ENCODE data around the gene GBE1. TPM values are rescaled to one million over a fixed set of nuclear protein-coding genes. Genes with fewer than 3 reads are reported as not detected.
A peak's percentile ranks its signal among the peaks of the same experiment; 100 is the strongest.

Gene GBE1
- polyA plus RNA-seq, 1 experiment: 37.0 TPM

DNA sequence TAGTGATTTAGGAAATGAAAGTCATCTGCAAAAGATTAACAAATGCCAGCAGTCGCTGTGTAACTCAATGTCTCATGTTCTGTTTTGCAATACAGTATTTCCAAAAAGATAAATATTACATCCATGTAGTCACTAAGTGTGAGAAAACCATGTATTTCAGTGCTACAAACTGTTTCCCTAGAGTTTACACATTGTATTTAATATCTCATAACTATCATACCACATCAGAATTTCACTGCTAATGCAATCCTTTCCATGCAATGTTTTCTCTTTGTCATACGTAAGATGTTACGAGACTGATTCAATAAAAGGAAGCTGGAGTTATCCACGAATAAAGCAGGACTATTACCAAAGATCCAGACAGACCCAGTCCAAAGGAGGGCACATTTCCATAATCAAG is 269.4 kb downstream of the GBE1 start:
- Histone ChIP-seq H3K27me3 (ENCODE audit: control insufficient read depth, insufficient read depth, low read length) (no peaks in the 10 kb centered on the region), H3K4me3 (ENCODE audit: low read depth, low read length) (no peak overlapping the region), H3K36me3 (ENCODE audit: control insufficient read depth, insufficient read depth, low read length) (peaks cover 1% of the 10 kb centered on the region)
- TF ChIP-seq, protein P1, sequence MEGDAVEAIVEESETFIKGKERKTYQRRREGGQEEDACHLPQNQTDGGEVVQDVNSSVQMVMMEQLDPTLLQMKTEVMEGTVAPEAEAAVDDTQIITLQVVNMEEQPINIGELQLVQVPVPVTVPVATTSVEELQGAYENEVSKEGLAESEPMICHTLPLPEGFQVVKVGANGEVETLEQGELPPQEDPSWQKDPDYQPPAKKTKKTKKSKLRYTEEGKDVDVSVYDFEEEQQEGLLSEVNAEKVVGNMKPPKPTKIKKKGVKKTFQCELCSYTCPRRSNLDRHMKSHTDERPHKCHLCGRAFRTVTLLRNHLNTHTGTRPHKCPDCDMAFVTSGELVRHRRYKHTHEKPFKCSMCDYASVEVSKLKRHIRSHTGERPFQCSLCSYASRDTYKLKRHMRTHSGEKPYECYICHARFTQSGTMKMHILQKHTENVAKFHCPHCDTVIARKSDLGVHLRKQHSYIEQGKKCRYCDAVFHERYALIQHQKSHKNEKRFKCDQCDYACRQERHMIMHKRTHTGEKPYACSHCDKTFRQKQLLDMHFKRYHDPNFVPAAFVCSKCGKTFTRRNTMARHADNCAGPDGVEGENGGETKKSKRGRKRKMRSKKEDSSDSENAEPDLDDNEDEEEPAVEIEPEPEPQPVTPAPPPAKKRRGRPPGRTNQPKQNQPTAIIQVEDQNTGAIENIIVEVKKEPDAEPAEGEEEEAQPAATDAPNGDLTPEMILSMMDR (IDR thresholded peaks at IDR 0.05; ENCODE audit: insufficient read depth, low read depth, low read length): no peak
- CTCF ChIA-PET: interaction anchor here (1.4 kb wide), 1 partner anchor 90 kb away, joined by 3 read pairs; no protein-coding TSS in a partner anchor
- POLR2A ChIA-PET: no interaction called here
- peak; percentile 41 for DNase-seq (ENCODE audit: low read depth)

DNA sequence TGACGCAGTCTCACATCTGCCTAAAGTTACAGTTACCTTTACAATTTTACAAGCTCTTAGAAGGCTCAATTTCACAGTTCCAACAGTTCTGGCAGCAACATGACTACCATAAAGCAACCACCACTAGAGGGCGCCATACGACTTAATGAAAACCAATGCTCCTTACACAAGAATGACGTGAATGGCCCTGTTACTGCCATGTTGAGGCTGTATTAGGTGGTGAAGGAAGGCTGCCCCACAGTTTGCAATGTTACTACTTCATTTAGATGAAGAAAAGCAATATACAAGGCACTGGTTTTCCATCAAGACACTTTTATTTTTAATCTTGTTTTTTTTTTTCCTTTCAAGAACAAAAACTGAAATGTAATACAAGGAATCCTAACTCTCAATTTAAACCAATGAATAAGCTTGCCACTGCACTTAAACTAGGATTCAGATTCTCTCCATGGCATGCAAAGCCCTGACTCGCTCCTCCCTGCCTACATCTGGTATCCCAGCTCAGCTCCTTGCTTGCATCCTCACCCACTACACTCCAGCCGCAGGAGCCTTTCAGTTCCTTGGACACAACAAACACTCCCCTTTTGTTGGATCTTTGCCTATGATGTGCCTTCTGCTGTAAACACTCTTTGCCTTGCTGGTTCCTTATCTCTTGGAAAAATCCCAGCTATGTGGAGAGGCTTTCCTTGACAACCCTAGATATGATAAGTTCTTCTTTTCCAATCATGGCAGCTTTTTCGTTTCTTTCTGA is 270.7 kb downstream of the GBE1 start:
- peaks cover 1% of the 10 kb centered on the region for H3K36me3 ChIP-seq (ENCODE audit: control insufficient read depth, insufficient read depth, low read length)
- CTCF ChIA-PET: interaction anchor here (0.5 to 2.6 kb wide), 14 partner anchors 11 to 177 kb away, joined by 3 to 20 read pairs (median 3); no protein-coding TSS in a partner anchor
- H3K27me3 ChIP-seq (ENCODE audit: control insufficient read depth, insufficient read depth, low read length): no peaks in the 10 kb centered on the region
- no peak overlapping the region for H3K4me3 ChIP-seq (ENCODE audit: low read depth, low read length)
- DNase-seq (ENCODE audit: low read depth): no peak
- TF ChIP-seq, protein P1 (IDR thresholded peaks at IDR 0.05; ENCODE audit: insufficient read depth, low read depth, low read length): peak; percentile 72
- POLR2A ChIA-PET: interaction anchor here (0.6 to 0.7 kb wide), 2 partner anchors 11 to 188 kb away, joined by 3 to 7 read pairs; no protein-coding TSS in a partner anchor

DNA sequence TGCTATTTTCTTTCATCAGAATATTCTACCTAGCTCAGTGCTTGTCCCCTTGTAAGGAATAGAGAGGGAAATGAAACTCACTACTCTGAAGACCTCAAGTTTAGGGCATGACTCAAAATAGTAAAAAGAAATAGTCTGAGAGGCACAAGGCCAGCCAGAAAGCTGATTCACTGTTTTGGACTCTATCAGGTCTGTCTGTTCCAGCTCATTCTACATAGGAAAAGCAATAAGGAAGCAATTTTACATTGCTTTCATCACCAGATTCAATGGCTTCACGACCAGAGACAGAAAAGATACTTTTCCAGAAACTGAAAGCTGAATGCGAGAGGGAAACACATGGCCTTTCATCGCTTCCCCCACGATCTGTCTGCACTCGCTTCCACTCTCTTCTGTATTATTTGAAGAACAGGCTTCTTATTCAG is 276.0 kb downstream of the GBE1 start:
- H3K27me3 ChIP-seq (ENCODE audit: control insufficient read depth, insufficient read depth, low read length): no peaks in the 10 kb centered on the region
- DNase-seq (ENCODE audit: low read depth): peak; percentile 63
- ChIA-PET POLR2A (interaction anchor here (1.0 kb wide), 1 partner anchor 22 kb away, joined by 3 read pairs; no protein-coding TSS in a partner anchor), CTCF (interaction anchor here (0.6 to 1.8 kb wide), 3 partner anchors 12 to 206 kb away, joined by 3 to 6 read pairs (median 4); no protein-coding TSS in a partner anchor)
- TF ChIP-seq, protein P1 (IDR thresholded peaks at IDR 0.05; ENCODE audit: insufficient read depth, low read depth, low read length): no peak
- H3K36me3 ChIP-seq (ENCODE audit: control insufficient read depth, insufficient read depth, low read length): peaks cover 1% of the 10 kb centered on the region; the same call in 1 of the 2 replicates
- H3K4me3 ChIP-seq (ENCODE audit: low read depth, low read length): peak overlapping the region; percentile 21

DNA sequence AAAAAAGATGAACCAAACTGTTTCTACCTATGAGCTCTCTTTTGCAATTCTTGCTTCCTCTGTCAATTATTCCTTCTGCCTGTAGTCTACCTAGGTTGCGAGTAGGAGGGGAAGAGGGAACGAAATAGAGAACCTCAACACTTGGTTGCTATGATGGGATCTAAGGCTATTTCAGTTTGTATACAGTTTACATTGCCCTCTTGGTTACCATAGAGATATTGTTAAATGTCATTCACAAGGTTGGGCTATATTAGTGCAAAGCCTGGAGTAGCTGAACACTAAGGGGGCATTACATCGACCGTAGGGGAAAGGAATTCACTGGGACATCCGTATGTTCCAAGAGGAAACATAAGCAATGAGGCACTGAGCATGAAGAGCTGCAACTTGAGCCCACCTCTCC is 276.9 kb downstream of the GBE1 start:
- no peak overlapping the region for H3K4me3 ChIP-seq (ENCODE audit: low read depth, low read length)
- POLR2A ChIA-PET: no interaction called here
- no peaks in the 10 kb centered on the region for H3K27me3 ChIP-seq (ENCODE audit: control insufficient read depth, insufficient read depth, low read length)
- DNase-seq (ENCODE audit: low read depth): no peak
- CTCF ChIA-PET: interaction anchor here (1.2 to 1.8 kb wide), 4 partner anchors 10 to 16 kb away, joined by 3 to 6 read pairs (median 4); no protein-coding TSS in a partner anchor
- H3K36me3 ChIP-seq (ENCODE audit: control insufficient read depth, insufficient read depth, low read length): no peaks in the 10 kb centered on the region
- TF ChIP-seq, protein P1 (IDR thresholded peaks at IDR 0.05; ENCODE audit: insufficient read depth, low read depth, low read length): no peak

DNA sequence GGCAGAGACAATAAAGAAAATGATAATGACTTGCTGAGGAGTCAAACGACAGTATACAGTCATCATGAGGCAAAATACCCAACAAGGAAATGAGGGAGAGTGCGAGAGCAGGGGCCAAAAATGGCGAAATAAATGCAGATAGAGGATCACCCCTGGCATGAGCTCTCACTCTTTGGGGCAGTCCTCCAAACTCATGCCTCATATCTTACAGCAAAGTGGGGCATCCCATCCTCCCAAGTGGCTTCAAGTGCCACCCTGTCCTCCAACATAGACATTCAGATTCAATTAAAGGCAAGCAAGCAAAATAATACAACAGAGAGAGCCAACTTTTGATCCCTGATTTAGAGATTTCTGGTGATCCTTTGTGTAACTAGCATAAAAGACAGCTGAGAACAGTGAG is 278.4 kb downstream of the GBE1 start:
- Histone ChIP-seq H3K4me3 (ENCODE audit: low read depth, low read length) (no peak overlapping the region), H3K27me3 (ENCODE audit: control insufficient read depth, insufficient read depth, low read length) (no peaks in the 10 kb centered on the region), H3K36me3 (ENCODE audit: control insufficient read depth, insufficient read depth, low read length) (no peaks in the 10 kb centered on the region)
- no peak for DNase-seq (ENCODE audit: low read depth)
- CTCF ChIA-PET: interaction anchor here (1.2 kb wide), 1 partner anchor 14 kb away, joined by 5 read pairs; no protein-coding TSS in a partner anchor
- TF ChIP-seq, protein P1 (IDR thresholded peaks at IDR 0.05; ENCODE audit: insufficient read depth, low read depth, low read length): no peak
- POLR2A ChIA-PET: no interaction called here
